Suprapubic skin (tissue), 4 donors: Measurements from ENCODE around the gene PTAFR.

ENCODE experiments used
- CTCF ChIP-seq, 2 donors: fragments of 200-600 bp in 1 of 2; fragments of 450-650 bp in 1 of 2; sonication (generic) in 1 of 2; IDR thresholded peaks; one replicate each; pipeline ENCODE4 v1.5.1; 2016 to 2019; ENCODE audit warnings: antibody characterized with exemption in 2 of 2, mild to moderate bottlenecking in 1 of 2, moderate library complexity in 1 of 2
- POLR2A ChIP-seq, 2 donors: fragments of 450-650 bp; IDR thresholded peaks; one replicate each; pipeline ENCODE4 v1.6.1; 2017; ENCODE audit warnings: antibody characterized with exemption in 2 of 2, mild to moderate bottlenecking in 2 of 2, moderate library complexity in 2 of 2
- POLR2AphosphoS5 ChIP-seq, 3 donors: sonication (generic); formaldehyde crosslinking; IDR thresholded peaks; one replicate each; pipeline ENCODE4 v1.6.1; 2017; ENCODE audit warnings: antibody characterized with exemption in 3 of 3

- no peak for TF ChIP-seq POLR2A (IDR thresholded peaks at IDR 0.05)
- no peak for TF ChIP-seq CTCF (IDR thresholded peaks at IDR 0.05)
- TF ChIP-seq POLR2AphosphoS5 (IDR thresholded peaks at IDR 0.05) = no peak
Measured at GRCh38 chr1:28163496-28164161, 12.9 kb downstream of the PTAFR start.
